SK-N-SH treated with all-trans-retinoic acid at 6 μM for 48 hours (cell line): Measurements from ENCODE around the gene RAB25.

Experiments
- ESRRG ChIP-seq: fragments of 250-450 bp; sonication (Bioruptor Pico); IDR thresholded peaks from 2 replicates; pipeline ENCODE4 v1.6.1; 2021; ENCODE audit warnings: mild to moderate bottlenecking
- SNAI2 ChIP-seq: fragments of 250-450 bp; sonication (Bioruptor Pico); IDR thresholded peaks from 2 replicates; pipeline ENCODE4 v1.5.0; 2020; ENCODE audit warnings: mild to moderate bottlenecking, moderate library complexity
- TOX ChIP-seq: fragments of 250-450 bp; sonication (Bioruptor Pico); IDR thresholded peaks from 2 replicates; pipeline ENCODE4 v1.8.0; 2021; ENCODE audit warnings: mild to moderate bottlenecking, moderate library complexity, borderline replicate concordance
- ZNF70 ChIP-seq: fragments of 450-650 bp; formaldehyde crosslinking; IDR thresholded peaks from 2 replicates; pipeline ENCODE4 v1.5.0; 2020; ENCODE audit warnings: mild to moderate bottlenecking, moderate library complexity
- TF ChIP-seq, protein P1 (sequence below): fragments of 250-450 bp; sonication (Bioruptor Pico); IDR thresholded peaks from 2 replicates; pipeline ENCODE4 v1.8.0; 2021; ENCODE audit warnings: low read depth, mild to moderate bottlenecking, moderate library complexity, borderline replicate concordance

DNA sequence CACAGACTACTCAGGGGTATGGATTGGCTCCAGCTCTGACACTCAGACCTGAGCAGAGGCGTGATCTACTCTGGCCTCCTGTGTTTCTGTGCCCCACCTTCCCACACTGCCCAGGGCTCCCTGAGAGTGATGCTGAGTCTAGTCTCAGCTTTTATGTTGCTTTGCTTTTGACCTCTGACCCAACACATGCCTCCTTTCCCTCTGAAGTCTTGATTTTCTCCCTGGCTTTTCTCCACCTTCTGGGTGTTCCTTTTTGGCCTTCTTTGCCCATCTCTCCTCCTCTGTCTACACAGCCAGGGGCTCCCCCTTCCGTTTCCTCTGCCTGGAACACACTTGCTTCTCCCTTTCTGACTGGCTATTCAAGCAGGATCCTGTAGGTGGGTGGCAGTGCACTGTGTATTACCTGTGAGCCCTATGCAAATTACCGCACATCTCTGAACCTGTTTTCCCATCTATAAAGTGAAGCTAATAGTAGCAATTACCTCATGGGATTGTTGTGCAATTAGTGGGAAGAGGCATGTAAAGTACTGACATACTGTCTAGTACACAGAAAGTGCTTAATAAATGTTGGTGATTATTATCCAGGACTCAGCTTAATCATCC lies 35.0 kb downstream of the RAB25 start:
- TF ChIP-seq ZNF70 (CRISPR knock-in tag) (no peak), SNAI2 (no peak), ESRRG (CRISPR knock-in tag) (no peak), TOX (CRISPR knock-in tag) (no peak)
- TF ChIP-seq, protein P1, sequence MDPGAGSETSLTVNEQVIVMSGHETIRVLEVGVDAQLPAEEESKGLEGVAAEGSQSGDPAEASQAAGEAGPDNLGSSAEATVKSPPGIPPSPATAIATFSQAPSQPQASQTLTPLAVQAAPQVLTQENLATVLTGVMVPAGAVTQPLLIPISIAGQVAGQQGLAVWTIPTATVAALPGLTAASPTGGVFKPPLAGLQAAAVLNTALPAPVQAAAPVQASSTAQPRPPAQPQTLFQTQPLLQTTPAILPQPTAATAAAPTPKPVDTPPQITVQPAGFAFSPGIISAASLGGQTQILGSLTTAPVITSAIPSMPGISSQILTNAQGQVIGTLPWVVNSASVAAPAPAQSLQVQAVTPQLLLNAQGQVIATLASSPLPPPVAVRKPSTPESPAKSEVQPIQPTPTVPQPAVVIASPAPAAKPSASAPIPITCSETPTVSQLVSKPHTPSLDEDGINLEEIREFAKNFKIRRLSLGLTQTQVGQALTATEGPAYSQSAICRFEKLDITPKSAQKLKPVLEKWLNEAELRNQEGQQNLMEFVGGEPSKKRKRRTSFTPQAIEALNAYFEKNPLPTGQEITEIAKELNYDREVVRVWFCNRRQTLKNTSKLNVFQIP (CRISPR knock-in tag), result no peak
